PC-3 (cell line): ENCODE measurements around the gene ZSCAN25. TPM values are rescaled to one million over a fixed set of nuclear protein-coding genes. Genes with fewer than 3 reads are reported as not detected.
A peak's percentile ranks its signal among the peaks of the same experiment; 100 is the strongest.
"Not testable (repeated sequence)": the region's sequence is repeated elsewhere in the genome, so short reads cannot be mapped to it uniquely, and the experiment has no call there.

Experiments used
- ATAC-seq: fragments of 200-7000 bp; cut with Tn5 transposase; 2 replicates; pipeline ENCODE4 v1.9.1; 2020; ENCODE audit warnings: mild to moderate bottlenecking, moderate library complexity
- BruUV-seq: library from RNA; stranded (reverse); fragments of 400-500 nt; replicated peaks from 2 replicates; lab custom pipeline; 2021; lab: Mats Ljungman, UMichigan
- CTCF ChIA-PET: fragments of 300-600 bp; sonication (Branson Sonifier 250); formaldehyde crosslinking; loops from one replicate; lab custom pipeline; 2022; ENCODE audit warnings: antibody characterized with exemption; lab: Charles Lee
- POLR2A ChIA-PET: fragments of 300-600 bp; sonication (Branson Sonifier 250); formaldehyde crosslinking; loops from one replicate; lab custom pipeline; 2022; ENCODE audit warnings: antibody characterized with exemption; ENCODE audit not compliant: unreplicated experiment; lab: Charles Lee
- DNase-seq: peaks from one replicate; pipeline ENCODE4 v3.0.0-alpha.2; 2015
- H2AFZ ChIP-seq: fragments of 300-600 bp; sonication (generic); 2 replicates; pipeline ENCODE4 v1.6.0; 2016; ENCODE audit warnings: antibody characterized with exemption, low read length
- H3F3A ChIP-seq: fragments of 300-600 bp; sonication (generic); one replicate; pipeline ENCODE4 v1.6.0; 2017; ENCODE audit warnings: antibody characterized with exemption, low read length, control low read depth, mild to moderate bottlenecking; ENCODE audit not compliant: unreplicated experiment
- H3K27ac ChIP-seq: fragments of 300-600 bp; sonication (generic); 2 replicates; pipeline ENCODE4 v1.5.1; 2016; ENCODE audit warnings: mild to moderate bottlenecking, low read length
- H3K27me3 ChIP-seq: fragments of 300-600 bp; sonication (generic); 2 replicates; pipeline ENCODE4 v1.6.1; 2016; ENCODE audit warnings: low read length, mixed read lengths
- H3K36me3 ChIP-seq: fragments of 300-600 bp; sonication (generic); 2 replicates; pipeline ENCODE4 v1.6.1; 2016; ENCODE audit warnings: low read depth, mixed run types, low read length, mixed read lengths
- H3K4me1 ChIP-seq: fragments of 300-600 bp; sonication (generic); 2 replicates; pipeline ENCODE4 v1.5.1; 2016; ENCODE audit warnings: low read length; ENCODE audit not compliant: insufficient read depth
- H3K4me2 ChIP-seq: fragments of 300-600 bp; sonication (generic); 2 replicates; pipeline ENCODE4 v1.6.0; 2016; ENCODE audit warnings: low read length
- H3K4me3 ChIP-seq: fragments of 300-600 bp; sonication (generic); 2 replicates; pipeline ENCODE4 v1.5.1; 2016; ENCODE audit warnings: mild to moderate bottlenecking, low read length, mixed read lengths
- H3K79me2 ChIP-seq: fragments of 300-600 bp; sonication (generic); 2 replicates; pipeline ENCODE4 v1.6.1; 2017; ENCODE audit warnings: low read length, mixed read lengths
- H3K9ac ChIP-seq: fragments of 300-600 bp; sonication (generic); 2 replicates; pipeline ENCODE4 v1.6.0; 2016; ENCODE audit warnings: mild to moderate bottlenecking, low read length
- H3K9me2 ChIP-seq: fragments of 300-600 bp; sonication (generic); replicated peaks from 2 replicates; pipeline ENCODE4 v1.6.1; 2016; ENCODE audit warnings: mixed run types, low read length, mixed read lengths
- H3K9me3 ChIP-seq: fragments of 300-600 bp; sonication (generic); 2 replicates; pipeline ENCODE4 v1.6.1; 2016; ENCODE audit warnings: low read length, mixed read lengths
- H4K20me1 ChIP-seq: fragments of 300-600 bp; sonication (generic); 2 replicates; pipeline ENCODE4 v1.6.1; 2016; ENCODE audit warnings: low read length, mixed read lengths
- EZH2 ChIP-seq: fragments of 300-600 bp; sonication (generic); IDR thresholded peaks from one replicate; pipeline ENCODE4 v1.6.1; 2017; ENCODE audit warnings: antibody characterized with exemption, mild to moderate bottlenecking, low read length; ENCODE audit not compliant: unreplicated experiment
- EZH2phosphoT487 ChIP-seq: fragments of 300-600 bp; sonication (generic); IDR thresholded peaks from 2 replicates; pipeline ENCODE4 v1.6.1; 2018; ENCODE audit warnings: mild to moderate bottlenecking, antibody characterized with exemption, low read length, borderline replicate concordance
- intact Hi-C: fragments of 100-400 bp; cut with micrococcal nuclease; formaldehyde crosslinking; loops from 2 replicates; pipeline ENCODE4 v1.9.0; 2023
- total RNA-seq: library from RNA; depleted of rRNA; stranded (reverse); fragments of >200 nt; gene quantifications from 2 replicates; pipeline ENCODE4 v1.2.3, GENCODE V29; 2014
- TF ChIP-seq, protein P1 (sequence below): fragments of 300-600 bp; sonication (generic); conservative IDR thresholded peaks from 2 replicates; pipeline ENCODE4 v1.5.1; 2017; ENCODE audit warnings: antibody characterized with exemption, low read depth, mild to moderate bottlenecking, low read length

ZSCAN25 gene
- total RNA-seq, 1 experiment from 2014 or later, result 13.9 TPM

- ChIA-PET POLR2A (interaction anchor here (0.5 kb wide), 1 partner anchor 17 kb away, joined by 3 read pairs; no protein-coding TSS in a partner anchor), CTCF (no interaction called here)
- no peaks in the 10 kb centered on the region for H3F3A ChIP-seq
- intact Hi-C loops, result no loop called here
- H3K9ac ChIP-seq, result no peak overlapping the region
- no peaks in the 10 kb centered on the region for H3K9me3 ChIP-seq
- no peaks in the 10 kb centered on the region for H4K20me1 ChIP-seq
- no peaks in the 10 kb centered on the region for H3K9me2 ChIP-seq
- no peaks in the 10 kb centered on the region for H3K79me2 ChIP-seq
- H3K4me1 ChIP-seq, result no peaks in the 10 kb centered on the region
- DNase-seq (peak; percentile 22), ATAC-seq (no peak)
- no peak overlapping the region for H3K27ac ChIP-seq
- no peak overlapping the region for H2AFZ ChIP-seq
- H3K27me3 ChIP-seq, result no peaks in the 10 kb centered on the region
- BruUV-seq, result no TSS peak
- TF ChIP-seq EZH2 (no peak), EZH2phosphoT487 (no peak)
- TF ChIP-seq, protein P1, sequence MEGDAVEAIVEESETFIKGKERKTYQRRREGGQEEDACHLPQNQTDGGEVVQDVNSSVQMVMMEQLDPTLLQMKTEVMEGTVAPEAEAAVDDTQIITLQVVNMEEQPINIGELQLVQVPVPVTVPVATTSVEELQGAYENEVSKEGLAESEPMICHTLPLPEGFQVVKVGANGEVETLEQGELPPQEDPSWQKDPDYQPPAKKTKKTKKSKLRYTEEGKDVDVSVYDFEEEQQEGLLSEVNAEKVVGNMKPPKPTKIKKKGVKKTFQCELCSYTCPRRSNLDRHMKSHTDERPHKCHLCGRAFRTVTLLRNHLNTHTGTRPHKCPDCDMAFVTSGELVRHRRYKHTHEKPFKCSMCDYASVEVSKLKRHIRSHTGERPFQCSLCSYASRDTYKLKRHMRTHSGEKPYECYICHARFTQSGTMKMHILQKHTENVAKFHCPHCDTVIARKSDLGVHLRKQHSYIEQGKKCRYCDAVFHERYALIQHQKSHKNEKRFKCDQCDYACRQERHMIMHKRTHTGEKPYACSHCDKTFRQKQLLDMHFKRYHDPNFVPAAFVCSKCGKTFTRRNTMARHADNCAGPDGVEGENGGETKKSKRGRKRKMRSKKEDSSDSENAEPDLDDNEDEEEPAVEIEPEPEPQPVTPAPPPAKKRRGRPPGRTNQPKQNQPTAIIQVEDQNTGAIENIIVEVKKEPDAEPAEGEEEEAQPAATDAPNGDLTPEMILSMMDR, result no peak
- no peak overlapping the region for H3K4me2 ChIP-seq
- no peaks in the 10 kb centered on the region for H3K36me3 ChIP-seq
- no peak overlapping the region for H3K4me3 ChIP-seq
Measured at GRCh38 chr7:99653754-99654153, 37.0 kb downstream of the ZSCAN25 start.

GRCh38 chr7:99654626-99655025 is 37.9 kb downstream of the ZSCAN25 start:
- ATAC-seq, H3K9me3 ChIP-seq, H4K20me1 ChIP-seq, H3K4me2 ChIP-seq, H3K4me3 ChIP-seq, H3K9me2 ChIP-seq, H3K27me3 ChIP-seq, H3K4me1 ChIP-seq, H3K36me3 ChIP-seq, H3K9ac ChIP-seq, DNase-seq, CTCF ChIA-PET, H3K79me2 ChIP-seq, H3F3A ChIP-seq, BruUV-seq, intact Hi-C loops, POLR2A ChIA-PET, H3K27ac ChIP-seq, H2AFZ ChIP-seq: not testable (repeated sequence)

- H3K4me1 ChIP-seq, CTCF ChIA-PET, intact Hi-C loops, H2AFZ ChIP-seq, BruUV-seq, H3K36me3 ChIP-seq, H3K79me2 ChIP-seq, H3K27me3 ChIP-seq, DNase-seq, H3K9me2 ChIP-seq, ATAC-seq, H4K20me1 ChIP-seq, H3F3A ChIP-seq, H3K9me3 ChIP-seq, H3K4me2 ChIP-seq, H3K9ac ChIP-seq, H3K4me3 ChIP-seq, POLR2A ChIA-PET, H3K27ac ChIP-seq: not testable (repeated sequence)
Measured at GRCh38 chr7:99657879-99658278, 41.1 kb downstream of the ZSCAN25 start.
